LNCaP clone FGC (cell line): Measurements from ENCODE around the gene MAP4K4.

ENCODE experiments used
- DNase-seq: peaks from one replicate; pipeline ENCODE4 v3.0.0-alpha.2; 2011; ENCODE audit warnings: low read depth
- H3K4me3 ChIP-seq: 2 replicates; pipeline ENCODE4 v1.5.1; 2011; ENCODE audit warnings: mild to moderate bottlenecking, low read depth, low read length, control low read depth
- CTCF ChIP-seq: IDR thresholded peaks from 2 replicates; pipeline ENCODE4 v1.5.1; 2012; ENCODE audit warnings: mild to moderate bottlenecking; ENCODE audit not compliant: control insufficient read depth, insufficient read depth; ENCODE audit errors: extremely low read depth

The MAP4K4 gene

GRCh38 chr2:101820519-101820918 lies 123.0 kb downstream of the MAP4K4 start:
- DNase-seq, result no peak
- no peak overlapping the region for H3K4me3 ChIP-seq
- no peak for TF ChIP-seq CTCF

- DNase-seq, result no peak
- TF ChIP-seq CTCF, result no peak
These were observed 123.7 kb downstream of the MAP4K4 start for GRCh38 chr2:101821059-101821805.

GRCh38 chr2:101821828-101822458 lies 124.4 kb downstream of the MAP4K4 start:
- TF ChIP-seq CTCF, result no peak
- peak; percentile 93 for DNase-seq
- no peak overlapping the region for H3K4me3 ChIP-seq

More at GRCh38 chr2:101821059-101821805, 123.7 kb downstream of the MAP4K4 start:
- H3K4me3 ChIP-seq, result no peak overlapping the region

- peak; percentile 73 for TF ChIP-seq CTCF
- DNase-seq, result peak; percentile 70
- no peak overlapping the region for H3K4me3 ChIP-seq
These were observed 125.9 kb downstream of the MAP4K4 start for GRCh38 chr2:101823347-101823791.

GRCh38 chr2:101823859-101824258 lies 126.4 kb downstream of the MAP4K4 start:
- no peak for DNase-seq
- H3K4me3 ChIP-seq, result no peak overlapping the region
- TF ChIP-seq CTCF, result no peak

GRCh38 chr2:101826716-101827115 lies 129.2 kb downstream of the MAP4K4 start:
- TF ChIP-seq CTCF, result no peak
- DNase-seq, result no peak
- no peak overlapping the region for H3K4me3 ChIP-seq

GRCh38 chr2:101827246-101827645 lies 129.7 kb downstream of the MAP4K4 start:
- no peak for TF ChIP-seq CTCF
- H3K4me3 ChIP-seq, result no peak overlapping the region
- no peak for DNase-seq
